H1 (cell line): ENCODE measurements around the gene CCDC13. TPM values are rescaled to one million over a fixed set of nuclear protein-coding genes. Genes with fewer than 3 reads are reported as not detected.

Experiments
- CTCF ChIA-PET: fragments of 300-600 bp; sonication (Branson Sonifier 250); formaldehyde crosslinking; loops from one replicate; lab custom pipeline; 2021; ENCODE audit not compliant: partially characterized antibody; lab: Charles Lee
- POLR2A ChIA-PET: fragments of 300-600 bp; sonication (Branson Sonifier 250); formaldehyde crosslinking; loops from one replicate; lab custom pipeline; 2021; ENCODE audit warnings: inconsistent platforms; ENCODE audit not compliant: partially characterized antibody; lab: Charles Lee
- DNase-seq, 2 experiments: peaks; one replicate each; pipeline versions ENCODE4 v3.0.0 to v3.0.0-alpha.2; 2010 to 2022; ENCODE audit warnings: low spot score in 2 of 2, low read depth in 1 of 2, mixed read lengths in 1 of 2
- FAIRE-seq: peaks from 2 replicates; lab custom pipeline; 2011; peaks lifted over from hg19 to GRCh38; lab: Jason Lieb, UNC
- H2AFZ ChIP-seq: 2 replicates; pipeline ENCODE4 v1.8.1; 2012; ENCODE audit warnings: low read length, inconsistent platforms
- H2AK5ac ChIP-seq: 2 replicates; pipeline ENCODE4 v1.6.1; 2013; ENCODE audit warnings: low read depth, low read length
- H2BK120ac ChIP-seq: replicated peaks from 2 replicates; pipeline ENCODE3; 2013; ENCODE audit warnings: low read depth, low read length, inconsistent platforms
- H2BK12ac ChIP-seq: 2 replicates; pipeline ENCODE4 v1.6.1; 2013; ENCODE audit warnings: low read depth, low read length
- H2BK15ac ChIP-seq: 2 replicates; pipeline ENCODE4 v1.6.1; 2013; ENCODE audit warnings: low read length
- H2BK20ac ChIP-seq: 2 replicates; pipeline ENCODE4 v1.6.1; 2013; ENCODE audit warnings: low read length
- H2BK5ac ChIP-seq: 2 replicates; pipeline ENCODE4 v1.6.1; 2013; ENCODE audit warnings: low read depth, low read length
- H3K14ac ChIP-seq: 2 replicates; pipeline ENCODE4 v1.6.1; 2013; ENCODE audit warnings: inconsistent platforms; ENCODE audit not compliant: insufficient read length
- H3K18ac ChIP-seq: 2 replicates; pipeline ENCODE4 v1.6.1; 2013; ENCODE audit warnings: low read length; ENCODE audit errors: extremely low read depth
- H3K23ac ChIP-seq: 2 replicates; pipeline ENCODE4 v1.6.1; 2013; ENCODE audit warnings: inconsistent platforms; ENCODE audit not compliant: insufficient read length
- H3K23me2 ChIP-seq: 2 replicates; pipeline ENCODE4 v1.6.1; 2013; ENCODE audit warnings: low read depth, low read length
- H3K27ac ChIP-seq: 2 replicates; pipeline ENCODE4 v1.6.1; 2011; ENCODE audit warnings: low read depth, low read length, inconsistent platforms
- H3K27me3 ChIP-seq, 4 experiments: replicated peaks in 1 of 4; 1 replicate in 1 of 4; 2 replicates in 3 of 4; pipeline versions ENCODE4 v1.6.1 to v1.8.1; 2011 to 2013; ENCODE audit warnings: low read length in 3 of 4, mild to moderate bottlenecking in 3 of 4, inconsistent platforms in 2 of 4, mixed read lengths in 2 of 4, moderate library complexity in 1 of 4; ENCODE audit not compliant: control insufficient read depth in 3 of 4, insufficient read depth in 3 of 4; ENCODE audit errors: extremely low read depth in 1 of 4
- H3K36me3 ChIP-seq, 4 experiments: 2 replicates each; pipeline versions ENCODE4 v1.6.1 to v1.8.1; 2011 to 2013; ENCODE audit warnings: mild to moderate bottlenecking in 4 of 4, low read length in 3 of 4, moderate library complexity in 2 of 4, control low read depth in 1 of 4, inconsistent platforms in 1 of 4; ENCODE audit not compliant: insufficient read depth in 4 of 4, control insufficient read depth in 2 of 4
- H3K4ac ChIP-seq: replicated peaks from 2 replicates; pipeline ENCODE3; 2013; ENCODE audit warnings: low read length, low read depth, mixed read lengths, inconsistent platforms; ENCODE audit not compliant: insufficient read length
- H3K4me1 ChIP-seq, 4 experiments: replicated peaks in 1 of 4; 1 replicate in 1 of 4; 2 replicates in 3 of 4; pipeline versions ENCODE4 v1.6.1 to v1.8.1; 2011 to 2013; ENCODE audit warnings: low read length in 3 of 4, inconsistent platforms in 2 of 4, mixed read lengths in 1 of 4; ENCODE audit not compliant: insufficient read depth in 4 of 4, control insufficient read depth in 3 of 4
- H3K4me2 ChIP-seq, 2 experiments: 2 replicates each; pipeline versions ENCODE4 v1.6.1 to v1.8.1; 2011 to 2013; ENCODE audit warnings: low read depth in 2 of 2, low read length in 2 of 2, control low read depth in 1 of 2, inconsistent platforms in 1 of 2, mild to moderate bottlenecking in 1 of 2; ENCODE audit not compliant: insufficient read depth in 1 of 2
- H3K4me3 ChIP-seq, 4 experiments: fragments of 200-600, 300-600 bp in 1 of 4; sonication (generic), shearing (Covaris generic), sonication (Bioruptor Twin) in 1 of 4; 2 replicates each; pipeline versions ENCODE4 v1.5.1 to v1.8.1; 2011 to 2016; ENCODE audit warnings: low read length in 4 of 4, low read depth in 3 of 4, control low read depth in 2 of 4, inconsistent platforms in 2 of 4, mild to moderate bottlenecking in 2 of 4, mixed read lengths in 1 of 4, moderate library complexity in 1 of 4; ENCODE audit not compliant: insufficient read depth in 2 of 4; ENCODE audit errors: extremely low read depth in 1 of 4
- H3K56ac ChIP-seq: replicated peaks from 2 replicates; pipeline ENCODE3; 2013; ENCODE audit warnings: low read depth, mild to moderate bottlenecking, mixed read lengths, low read length, inconsistent platforms; ENCODE audit not compliant: insufficient read length
- H3K79me1 ChIP-seq: 2 replicates; pipeline ENCODE4 v1.6.1; 2013; ENCODE audit warnings: low read depth, low read length, control low read depth
- H3K79me2 ChIP-seq, 2 experiments: 2 replicates each; pipeline versions ENCODE4 v1.6.1 to v1.8.1; 2012 to 2013; ENCODE audit warnings: low read length in 2 of 2, mild to moderate bottlenecking in 2 of 2, inconsistent platforms in 1 of 2; ENCODE audit not compliant: insufficient read depth in 2 of 2, control insufficient read depth in 1 of 2
- H3K9ac ChIP-seq, 4 experiments: replicated peaks in 1 of 4; 1 replicate in 1 of 4; 2 replicates in 3 of 4; pipeline versions ENCODE4 v1.6.1 to v1.8.1; 2011 to 2013; ENCODE audit warnings: low read depth in 3 of 4, low read length in 3 of 4, control low read depth in 2 of 4, mild to moderate bottlenecking in 2 of 4, moderate library complexity in 2 of 4, inconsistent platforms in 1 of 4; ENCODE audit errors: extremely low read depth in 1 of 4
- H3K9me3 ChIP-seq, 2 experiments: 2 replicates each; pipeline versions ENCODE4 v1.6.1 to v1.8.1; 2012 to 2013; ENCODE audit warnings: mild to moderate bottlenecking in 2 of 2, moderate library complexity in 2 of 2, control low read depth in 1 of 2, inconsistent platforms in 1 of 2, low read depth in 1 of 2, low read length in 1 of 2, mixed read lengths in 1 of 2; ENCODE audit not compliant: insufficient read depth in 2 of 2
- H4K20me1 ChIP-seq, 2 experiments: replicated peaks in 1 of 2; 2 replicates each; pipeline versions ENCODE3 to v1.8.1; 2011 to 2013; ENCODE audit warnings: inconsistent platforms in 2 of 2, low read length in 2 of 2, mild to moderate bottlenecking in 1 of 2; ENCODE audit not compliant: insufficient read depth in 2 of 2, control insufficient read depth in 1 of 2
- H4K5ac ChIP-seq: 2 replicates; pipeline ENCODE4 v1.6.1; 2013; ENCODE audit warnings: low read length, low read depth, mixed read lengths, inconsistent platforms; ENCODE audit not compliant: insufficient read length
- H4K8ac ChIP-seq: 2 replicates; pipeline ENCODE4 v1.8.0; 2013; ENCODE audit warnings: mild to moderate bottlenecking, moderate library complexity, low read length, inconsistent platforms; ENCODE audit not compliant: insufficient read depth; ENCODE audit errors: extremely low read depth
- H4K91ac ChIP-seq: replicated peaks from 2 replicates; pipeline ENCODE3; 2013; ENCODE audit warnings: low read length, mixed read lengths, inconsistent platforms; ENCODE audit not compliant: insufficient read length
- ASH2L ChIP-seq: fragments of 200-600, 300-600 bp; sonication (generic); IDR thresholded peaks from one replicate; pipeline ENCODE4 v1.7.1; 2017; ENCODE audit warnings: low read length
- CHD2 ChIP-seq: IDR thresholded peaks from 2 replicates; pipeline ENCODE4 v1.6.1; 2012; ENCODE audit warnings: low read length, improper control_type of control experiment
- CTBP2 ChIP-seq: IDR thresholded peaks from 2 replicates; pipeline ENCODE4 v1.7.0; 2011; ENCODE audit warnings: borderline replicate concordance, mild to moderate bottlenecking, moderate library complexity, mixed read lengths, low read length; ENCODE audit not compliant: insufficient read depth, insufficient read length
- RBBP5 ChIP-seq: IDR thresholded peaks from 2 replicates; pipeline ENCODE4 v1.7.1; 2012; ENCODE audit warnings: low read depth, mild to moderate bottlenecking, inconsistent platforms, low read length, moderate library complexity, borderline replicate concordance
- TAF1 ChIP-seq: IDR thresholded peaks from 2 replicates; pipeline ENCODE4 v1.6.1; 2011; ENCODE audit warnings: mild to moderate bottlenecking, low read depth, low read length
- TCF12 ChIP-seq: IDR thresholded peaks from 2 replicates; pipeline ENCODE4 v1.6.1; 2011; ENCODE audit warnings: low read depth, mild to moderate bottlenecking, low read length
- TEAD4 ChIP-seq: IDR thresholded peaks from 2 replicates; pipeline ENCODE4 v1.6.1; 2012; ENCODE audit warnings: low read depth, low read length, inconsistent platforms, mixed read lengths
- WGBS, 2 experiments: shearing (Covaris generic) in 1 of 2; methylation state at CpG; one replicate each; pipeline versions ENCODE4 v1.1.6 to v1.1.7; 2013 to 2015; ENCODE audit warnings: low lambda C conversion rate in 2 of 2, mixed read lengths in 2 of 2, inconsistent platforms in 1 of 2, low coverage in 1 of 2, missing lambda C conversion rate in 1 of 2; ENCODE audit not compliant: insufficient replicate concordance in 2 of 2, insufficient coverage in 1 of 2, insufficient read length in 1 of 2; ENCODE audit errors: extremely low coverage in 1 of 2, missing lambda C conversion rate in 1 of 2; 5-methylcytosine and 5-hydroxymethylcytosine counted together
- polyA plus RNA-seq, 7 experiments: library from polyadenylated mRNA; depleted of rRNA in 3 of 7; stranded (reverse) in 5 of 7; unstranded in 2 of 7; fragments of >200 nt in 5 of 7; fragments of 200-250 nt in 2 of 7; gene quantifications; 1 replicate in 5 of 7; 2 replicates in 1 of 7; 4 replicates in 1 of 7; pipeline versions ENCODE4 v1.2.1 to v1.2.3, GENCODE V29; 2011 to 2013; ENCODE audit warnings: missing spikeins in 2 of 7, mixed read lengths in 2 of 7
- total RNA-seq: library from RNA; stranded (reverse); fragmentation: NEBNext Ultra II Directional; extraction: Animal tissue kit (Norgen Biotek cat#: 25700); gene quantifications from 2 replicates; pipeline ENCODE4 v1.2.1, GENCODE V29; 2021

Gene CCDC13
- total and polyA plus RNA-seq, 2 of the 8 experiments (the other 6 are each of a cell fraction or from before 2014, with no cell fraction given) = 0.06 TPM; not detected in 1

GRCh38 chr3:42730294-42730693, 42.8 kb downstream of the CCDC13 start:
- Histone ChIP-seq H3K4me1 (peaks cover 0 to 26% (median 13%) of the 10 kb centered on the region in 4 experiments; a peak in 5 of 7 replicates), H3K9ac (no peak overlapping the region), H3K4ac (no peak overlapping the region), H3K18ac (no peak overlapping the region), H3K27ac (no peak overlapping the region), H3K9me3 (no peaks in the 10 kb centered on the region), H2AK5ac (no peak overlapping the region), H4K5ac (no peak overlapping the region), H4K8ac (no peak overlapping the region; the same call in 1 of the 2 replicates), H3K23ac (no peak overlapping the region), H3K4me3 (no peak overlapping the region), H2BK12ac (no peak overlapping the region; the same call in 1 of the 2 replicates), H2AFZ (no peak overlapping the region), H2BK120ac (no peak overlapping the region), H3K27me3 (no peaks in the 10 kb centered on the region), H3K14ac (no peak overlapping the region), H2BK20ac (no peak overlapping the region), H3K79me1 (no peaks in the 10 kb centered on the region), H3K36me3 (no peaks in the 10 kb centered on the region), H3K79me2 (no peaks in the 10 kb centered on the region), H2BK15ac (no peak overlapping the region), H3K23me2 (no peaks in the 10 kb centered on the region), H4K91ac (no peak overlapping the region), H3K4me2 (no peak overlapping the region), H2BK5ac (no peak overlapping the region), H3K56ac (no peak overlapping the region), H4K20me1 (no peaks in the 10 kb centered on the region)
- WGBS, 2 experiments = 88% methylated on average over 11 of the region's 11 CpGs; no CpG with 5 or more reads in 1 of the 2 experiments
- ChIA-PET POLR2A (no interaction called here), CTCF (interaction anchor here (1.2 to 4.0 kb wide), 4 partner anchors 9 to 20 kb away, joined by 3 to 18 read pairs (median 7); no protein-coding TSS in a partner anchor)
- no peak for FAIRE-seq
- peak in 1 of 2 experiments; percentile 28 for DNase-seq
- TF ChIP-seq TAF1 (no peak), CTBP2 (no peak), ASH2L (no peak), TCF12 (no peak), RBBP5 (no peak), CHD2 (no peak), TEAD4 (no peak)
